ENCODE results near the gene UBE3B.
A peak's percentile ranks its signal among the peaks of the same experiment; 100 is the strongest.

The UBE3B gene

GRCh38 chr12:109448707-109449390 is 28.6 kb upstream of the UBE3B start:
- DNase-seq (ENCODE audit: low read depth in 2 of 2), result no peak

GRCh38 chr12:109449845-109450532 is 27.4 kb upstream of the UBE3B start:
- DNase-seq (ENCODE audit: low read depth in 2 of 2), result no peak

- no peak for DNase-seq (ENCODE audit: low read depth in 2 of 2)
Measured at GRCh38 chr12:109450980-109451379, 26.5 kb upstream of the UBE3B start.

GRCh38 chr12:109451400-109451799 is 26.0 kb upstream of the UBE3B start:
- DNase-seq (ENCODE audit: low read depth in 2 of 2), result no peak

- no peak for DNase-seq (ENCODE audit: low read depth in 2 of 2)
Measured at GRCh38 chr12:109452489-109452888, 24.9 kb upstream of the UBE3B start.

- no peak for DNase-seq (ENCODE audit: low read depth in 2 of 2)
Measured at GRCh38 chr12:109455706-109456105, 21.7 kb upstream of the UBE3B start.

GRCh38 chr12:109458086-109458485 is 19.3 kb upstream of the UBE3B start:
- no peak for DNase-seq (ENCODE audit: low read depth in 2 of 2)

GRCh38 chr12:109458771-109459208 is 18.6 kb upstream of the UBE3B start:
- no peak for DNase-seq (ENCODE audit: low read depth in 2 of 2)

GRCh38 chr12:109459247-109459646 is 18.2 kb upstream of the UBE3B start:
- no peak for DNase-seq (ENCODE audit: low read depth in 2 of 2)

GRCh38 chr12:109460538-109460937 is 16.9 kb upstream of the UBE3B start:
- no peak for DNase-seq (ENCODE audit: low read depth in 2 of 2)

GRCh38 chr12:109461049-109461845 is 16.2 kb upstream of the UBE3B start:
- no peak for DNase-seq (ENCODE audit: low read depth in 2 of 2)

- peak; percentile 98 for DNase-seq (ENCODE audit: low read depth in 2 of 2)
Measured at GRCh38 chr12:109461846-109462756, 15.3 kb upstream of the UBE3B start.

- peak; percentile 99 for DNase-seq (ENCODE audit: low read depth in 2 of 2)
Measured at GRCh38 chr12:109462868-109463692, 14.4 kb upstream of the UBE3B start.

GRCh38 chr12:109463756-109464155 is 13.7 kb upstream of the UBE3B start:
- DNase-seq (ENCODE audit: low read depth in 2 of 2), result no peak

- no peak for DNase-seq (ENCODE audit: low read depth in 2 of 2)
Measured at GRCh38 chr12:109464642-109465351, 12.6 kb upstream of the UBE3B start.

- no peak for DNase-seq (ENCODE audit: low read depth in 2 of 2)
Measured at GRCh38 chr12:109466305-109466704, 11.1 kb upstream of the UBE3B start.

GRCh38 chr12:109466821-109467220 is 10.6 kb upstream of the UBE3B start:
- no peak for DNase-seq (ENCODE audit: low read depth in 2 of 2)

- no peak for DNase-seq (ENCODE audit: low read depth in 2 of 2)
Measured at GRCh38 chr12:109467978-109468676, 9.3 kb upstream of the UBE3B start.

GRCh38 chr12:109469517-109469916 is 7.9 kb upstream of the UBE3B start:
- no peak for DNase-seq (ENCODE audit: low read depth in 2 of 2)
